HG03520 (cell line): ENCODE measurements around the gene RNF215.

Experiments
- ATAC-seq: cut with Tn5 transposase; IDR thresholded peaks from one replicate; pipeline ENCODE4 v1.9.1; 2021; ENCODE audit warnings: mild to moderate bottlenecking, moderate library complexity; ENCODE audit not compliant: unreplicated experiment

Gene RNF215

GRCh38 chr22:30397656-30398635 lies 10.7 kb upstream of the RNF215 start:
- ATAC-seq = no peak

DNA sequence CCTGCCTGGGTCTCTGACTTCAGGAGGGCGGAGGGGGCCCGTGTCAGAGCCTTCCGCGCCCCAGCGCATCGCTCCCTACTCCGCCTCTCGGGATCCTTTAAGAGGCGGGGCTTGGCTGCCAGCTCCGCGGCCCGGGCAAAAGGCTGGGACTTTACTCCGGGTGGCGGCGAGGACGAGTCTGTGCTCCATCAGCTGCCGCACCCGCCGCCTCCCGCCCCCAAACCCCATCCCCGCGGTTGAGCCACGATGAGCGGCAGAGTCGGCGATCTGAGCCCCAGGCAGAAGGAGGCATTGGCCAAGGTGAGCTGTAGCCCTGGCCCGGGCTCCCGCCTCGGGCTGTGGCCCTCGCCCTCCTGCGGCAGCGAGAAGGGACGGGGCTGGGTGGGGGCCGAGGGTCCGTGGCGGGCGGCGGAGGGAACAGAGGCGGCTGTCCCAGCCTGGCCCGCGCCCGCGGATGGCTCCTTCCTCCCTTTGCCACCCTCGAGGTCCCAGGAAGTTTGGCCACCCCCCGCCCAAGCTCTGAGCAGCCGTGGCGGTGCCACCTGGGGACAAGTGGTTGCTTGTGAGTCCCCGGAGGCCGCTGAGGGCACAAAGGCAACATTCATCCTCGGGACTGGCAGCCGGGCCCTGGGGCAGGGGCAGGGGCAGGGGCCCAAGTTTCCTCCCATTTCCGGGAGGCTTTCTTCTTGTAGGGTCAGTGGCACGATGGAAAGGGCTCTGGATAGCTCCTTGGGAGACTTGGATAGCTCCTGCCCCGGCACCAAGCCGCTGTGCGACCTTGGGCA lies 9.9 kb upstream of the RNF215 start, which contains the start of gene SEC14L2:
Gene SEC14L2 (plus strand): TSS at position 148 of the 785 bp plus-strand sequence. CDS start 99 bp downstream, at position 247.
- no peak for ATAC-seq

DNA sequence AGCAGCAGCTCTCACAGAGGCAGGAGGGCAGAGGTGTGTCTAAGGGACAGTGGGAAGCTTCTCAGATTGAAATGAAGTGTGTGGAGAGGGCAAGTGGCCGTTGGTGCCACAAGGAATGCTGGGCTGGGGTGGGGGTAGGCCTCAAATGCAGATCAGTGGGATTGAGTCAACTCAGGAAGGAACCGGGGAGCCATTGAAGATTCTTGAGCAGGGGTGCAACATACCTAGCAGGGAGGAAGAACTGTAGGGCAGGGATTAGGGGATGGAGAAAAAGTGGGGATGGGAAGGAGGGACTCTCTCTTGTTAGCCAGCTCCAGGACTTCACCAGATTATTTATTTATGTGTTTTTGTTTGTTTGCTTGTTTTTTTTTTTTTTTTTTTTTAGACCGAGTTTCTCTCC lies 6.7 kb upstream of the RNF215 start:
- no peak for ATAC-seq

DNA sequence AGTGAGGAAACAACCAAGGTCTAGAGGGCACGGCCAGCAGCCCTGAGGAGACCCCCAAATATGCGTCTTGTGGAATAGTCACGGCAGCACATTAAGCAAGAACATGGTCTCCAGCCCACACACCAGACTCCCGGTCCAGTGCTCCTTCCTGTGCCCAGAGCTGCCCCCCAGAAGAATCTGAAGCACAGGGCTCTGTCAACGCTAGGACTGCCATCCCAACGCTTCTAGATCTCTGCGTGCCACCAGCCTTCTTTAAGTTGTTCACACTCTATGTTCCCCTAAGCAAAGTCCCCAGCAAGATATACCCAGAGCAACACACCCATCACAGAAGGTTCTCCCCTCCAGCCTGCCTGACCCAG lies 6.1 kb upstream of the RNF215 start:
- ATAC-seq = no peak

DNA sequence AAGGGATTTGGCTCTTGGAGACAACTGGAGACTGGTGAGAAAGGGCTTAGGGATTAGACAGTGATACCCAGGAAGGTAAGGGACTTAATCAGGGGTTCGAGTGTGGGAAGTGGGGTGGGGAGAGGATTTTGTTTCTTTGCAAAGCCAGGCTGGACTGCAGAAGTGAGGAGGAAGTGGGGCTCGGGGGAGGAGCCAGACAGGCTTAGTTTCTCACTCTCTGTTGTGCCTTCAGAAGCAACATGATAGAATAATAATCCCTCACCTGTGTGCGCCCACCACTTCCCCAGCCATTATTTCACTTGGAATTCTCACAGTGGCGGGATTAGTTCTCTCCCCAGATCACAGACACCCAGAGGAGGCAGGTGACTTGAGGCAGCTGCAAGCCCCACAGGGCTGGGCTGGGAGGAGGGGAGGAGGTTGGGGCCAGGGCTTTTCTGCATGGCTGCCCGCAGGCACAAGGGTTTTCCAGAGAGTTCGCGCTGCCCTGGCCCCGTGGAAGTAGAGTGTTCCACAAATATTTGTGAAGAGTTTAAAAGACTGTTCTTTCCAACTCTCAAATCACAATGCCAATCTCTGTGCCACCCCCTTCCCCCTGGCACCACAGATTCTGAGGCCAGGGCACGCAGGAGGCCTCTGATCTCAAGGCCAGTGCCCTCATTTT lies 5.6 kb upstream of the RNF215 start:
- ATAC-seq = no peak

GRCh38 chr22:30390974-30391691 lies 3.9 kb upstream of the RNF215 start:
- no peak for ATAC-seq

- ATAC-seq = no peak
These were observed 627 bp downstream of the RNF215 start for GRCh38 chr22:30386608-30386959.

DNA sequence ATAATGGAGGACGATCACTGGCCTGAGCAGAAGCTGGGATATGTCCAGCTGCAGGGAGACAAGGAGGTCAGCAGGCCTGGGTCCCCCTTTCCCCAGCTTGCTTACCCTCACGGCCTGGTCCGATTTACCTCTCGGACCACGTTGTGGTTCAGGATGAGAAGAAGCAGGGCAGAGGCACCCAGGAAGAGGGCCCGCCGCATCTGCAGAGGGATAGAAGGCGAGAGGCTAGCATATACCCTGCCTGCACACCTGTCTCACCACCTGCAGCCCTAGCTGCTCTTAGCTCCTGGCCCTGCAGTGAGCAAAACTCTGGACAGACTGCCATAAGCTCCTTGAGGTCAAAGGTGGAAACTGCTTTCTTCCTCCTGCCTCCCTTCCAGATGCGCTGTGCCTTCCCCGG lies 1.3 kb downstream of the RNF215 start:
- ATAC-seq = no peak

DNA sequence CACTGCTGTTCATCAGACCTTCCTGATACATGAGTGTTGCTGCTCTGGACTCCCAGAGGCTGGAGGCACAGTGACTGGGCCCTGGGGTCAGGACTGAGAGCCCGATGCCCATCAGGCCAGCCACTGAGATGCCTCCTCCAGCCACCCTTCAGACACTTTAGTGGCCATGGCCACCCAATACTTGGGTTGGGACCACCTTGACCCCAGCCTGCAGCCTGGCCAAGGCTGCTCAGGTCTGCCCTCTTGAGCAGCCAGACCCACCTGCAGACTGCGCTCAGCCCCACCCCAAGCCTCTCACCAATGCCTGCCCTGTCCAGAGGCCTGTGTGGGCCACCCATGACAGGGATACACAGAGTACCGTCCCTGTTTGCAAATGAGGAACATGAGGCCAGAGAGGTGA lies 4.2 kb downstream of the RNF215 start:
- no peak for ATAC-seq

DNA sequence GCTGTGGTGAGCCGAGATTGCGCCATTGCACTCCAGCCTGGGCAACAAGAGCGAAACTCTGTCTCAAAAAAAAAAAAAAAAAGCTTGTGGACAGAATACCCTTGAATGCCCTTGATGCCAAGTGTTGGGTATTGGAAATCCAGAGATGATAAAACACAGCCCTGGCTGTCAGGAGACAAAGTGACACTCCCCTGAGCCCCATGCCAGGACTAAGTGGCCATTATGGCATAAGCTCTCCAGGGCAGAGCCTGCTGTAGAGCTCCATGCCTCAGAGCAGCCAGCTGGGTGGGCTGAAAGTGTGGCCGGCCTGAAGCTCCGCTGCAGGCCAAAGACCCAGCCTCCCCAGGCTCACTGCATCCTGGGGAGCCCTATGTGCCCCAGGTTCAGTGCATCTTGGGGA lies 4.9 kb downstream of the RNF215 start:
- no peak for ATAC-seq

GRCh38 chr22:30381264-30381663 lies 5.9 kb downstream of the RNF215 start:
- ATAC-seq = no peak

DNA sequence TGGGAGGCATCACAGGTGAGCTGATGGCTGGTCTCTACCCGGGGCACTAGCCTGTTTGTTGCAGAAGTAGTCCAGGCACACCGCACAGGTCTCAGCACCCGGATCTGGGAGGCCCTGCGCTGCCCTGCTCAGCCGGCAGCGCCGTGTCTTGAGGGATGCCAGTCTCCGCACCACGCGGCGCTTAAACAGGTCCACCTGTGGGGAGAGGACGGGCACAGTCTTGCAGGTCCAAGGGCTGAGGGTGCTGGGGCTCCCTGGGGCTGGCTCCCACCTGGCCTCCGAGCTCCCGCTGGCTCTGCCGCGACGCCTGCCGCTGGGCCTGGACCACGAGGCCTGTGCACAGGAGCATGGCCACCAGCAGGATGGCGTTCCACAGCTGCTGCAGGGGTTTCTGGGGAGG lies 7.2 kb downstream of the RNF215 start:
- ATAC-seq = no peak

- no peak for ATAC-seq
These were observed 11.8 kb downstream of the RNF215 start for GRCh38 chr22:30375312-30375849.

- ATAC-seq = no peak
These were observed 13.6 kb downstream of the RNF215 start for GRCh38 chr22:30373331-30374325.

DNA sequence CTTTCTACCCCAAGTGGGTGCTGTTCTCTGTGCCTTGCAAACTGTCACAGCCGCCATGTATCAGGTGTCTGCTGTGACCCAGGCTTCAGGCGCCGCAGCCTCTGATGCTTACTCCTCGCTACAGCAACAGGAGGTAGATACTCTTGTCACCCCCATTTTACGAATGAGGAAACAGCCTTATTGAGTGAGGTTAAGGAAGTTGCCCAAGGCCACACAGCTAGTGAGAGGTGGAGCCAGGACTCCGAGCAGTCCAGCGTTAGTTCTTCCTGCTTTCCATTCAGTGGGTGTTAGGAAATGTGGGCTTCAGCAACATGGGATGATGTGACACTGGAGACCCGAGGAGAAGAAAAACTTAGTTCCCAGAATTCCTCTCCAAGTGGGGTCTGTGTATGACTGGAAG lies 14.3 kb downstream of the RNF215 start:
- no peak for ATAC-seq

- ATAC-seq = no peak
These were observed 15.2 kb downstream of the RNF215 start for GRCh38 chr22:30371981-30372380.

- no peak for ATAC-seq
These were observed 15.9 kb downstream of the RNF215 start for GRCh38 chr22:30371321-30371720.

- no peak for ATAC-seq
These were observed 16.5 kb downstream of the RNF215 start for GRCh38 chr22:30370641-30371230.

GRCh38 chr22:30368420-30368819 lies 18.8 kb downstream of the RNF215 start:
- no peak for ATAC-seq
